Left cardiac atrium (tissue), 4 donors: ENCODE results near the gene B4GALT2. TPM values are rescaled to one million over a fixed set of nuclear protein-coding genes. Genes with fewer than 3 reads are reported as not detected.

Experiments
- ATAC-seq, 2 donors: fragments of 200-7000 bp; cut with Tn5 transposase; one replicate each; pipeline ENCODE4 v1.9.1; 2020; ENCODE audit warnings: mild to moderate bottlenecking in 2 of 2, moderate library complexity in 2 of 2
- DNase-seq: peaks from one replicate; pipeline ENCODE4 v3.0.0-alpha.2; 2020
- intact Hi-C, 2 donors: fragments of 100-400 bp; cut with DNase I; formaldehyde crosslinking; loops; one replicate each; pipeline versions ENCODE4 v1.14.1 to v1.15.1; 2022 to 2023
- total RNA-seq, 2 donors: library from RNA; stranded (reverse); fragmentation: NEBNext Ultra II Directional; extraction: Animal tissue kit (Norgen Biotek cat#: 25700); gene quantifications; one replicate each; pipeline ENCODE4 v1.2.1, GENCODE V29; 2021
- donor health status: DM: no; HTN: yes; CAD: no.
- donor health status: DM: no; HTN: yes; CAD: no; lungs with severe emphysema.
- donor health status: DM: yes; HTN: yes; CAD: no.
- donor health status: Dilated cardiomyopathy.

Gene B4GALT2
- total RNA-seq, 2 donors from 2014 or later = 35.5 to 44.2 TPM

- intact Hi-C loops = no loop called here
- ATAC-seq (no peak), DNase-seq (no peak)
These were observed 54.1 kb downstream of the B4GALT2 start for GRCh38 chr1:44033041-44033575.

GRCh38 chr1:44033756-44034155, 54.7 kb downstream of the B4GALT2 start:
- no peak for DNase-seq
- intact Hi-C loops = no loop called here

GRCh38 chr1:44034423-44034822, 55.4 kb downstream of the B4GALT2 start:
- no peak for DNase-seq
- intact Hi-C loops = no loop called here
- no peak for ATAC-seq

More at GRCh38 chr1:44033756-44034155, 54.7 kb downstream of the B4GALT2 start:
- no peak for ATAC-seq

GRCh38 chr1:44034976-44035716, 56.1 kb downstream of the B4GALT2 start:
- no peak for ATAC-seq
- intact Hi-C loops = loop anchor here in 1 of 2 donors (5.0 kb wide), 2 partner anchors 33 to 508 kb away; no protein-coding TSS in a partner anchor
- no peak for DNase-seq

- intact Hi-C loops = loop anchor here in 1 of 2 donors (5.0 kb wide), 2 partner anchors 34 to 509 kb away; no protein-coding TSS in a partner anchor
- peak; percentile 55 for DNase-seq
- ATAC-seq = peak; percentile 47 to 60
These were observed 56.9 kb downstream of the B4GALT2 start for GRCh38 chr1:44035726-44036408.

GRCh38 chr1:44036409-44037139, 57.6 kb downstream of the B4GALT2 start:
- ATAC-seq = peak; percentile 72 to 74
- intact Hi-C loops = loop anchor here in 1 of 2 donors (5.0 kb wide), 2 partner anchors 34 to 509 kb away; no protein-coding TSS in a partner anchor
- peak; percentile 68 for DNase-seq

- no peak for DNase-seq
- ATAC-seq = no peak
- intact Hi-C loops = loop anchor here in 1 of 2 donors (5.0 kb wide), 2 partner anchors 35 to 510 kb away; no protein-coding TSS in a partner anchor
These were observed 58.1 kb downstream of the B4GALT2 start for GRCh38 chr1:44037154-44037553.

GRCh38 chr1:44038876-44039657, 60.1 kb downstream of the B4GALT2 start:
- DNase-seq (no peak), ATAC-seq (no peak)
- intact Hi-C loops = loop anchor here in 1 of 2 donors (5.0 kb wide), 2 partner anchors 37 to 512 kb away; no protein-coding TSS in a partner anchor

GRCh38 chr1:44040418-44040817, 61.4 kb downstream of the B4GALT2 start:
- ATAC-seq (no peak), DNase-seq (no peak)
- intact Hi-C loops = loop anchor here in 1 of 2 donors (5.0 kb wide), 1 partner anchor 33 kb away; no protein-coding TSS in a partner anchor

Other genes with a start within 250 kb of the B4GALT2 start
- gene ARTN, start 45.4 kb upstream of the B4GALT2 start, total RNA-seq = under 1 TPM; 0.18 to 0.86 TPM
- gene IPO13, start 32.3 kb upstream of the B4GALT2 start, total RNA-seq = 10 to 100 TPM; 26.7 to 30.1 TPM
- 10 to 100 TPM; 14.1 to 20.9 TPM for gene DPH2, start 9.2 kb upstream of the B4GALT2 start, total RNA-seq
- gene ATP6V0B, start 4.2 kb upstream of the B4GALT2 start, total RNA-seq = 100 to 1,000 TPM in 1 of 2 donors, 10 to 100 TPM in 1; 96.5 to 113 TPM
- 1 to 10 TPM; 1.8 to 2.2 TPM for gene CCDC24, start 12.4 kb downstream of the B4GALT2 start, total RNA-seq
- 1 to 10 TPM; 1.3 to 3.1 TPM for gene SLC6A9, start 52.3 kb downstream of the B4GALT2 start, total RNA-seq
- not detected for gene KLF17, start 139.6 kb downstream of the B4GALT2 start, total RNA-seq
- not detected for gene KLF18, start 162.4 kb downstream of the B4GALT2 start, total RNA-seq
- gene DMAP1, start 234.3 kb downstream of the B4GALT2 start, total RNA-seq = 10 to 100 TPM; 23.6 to 25.4 TPM